Neural progenitor cell (in vitro differentiated cells): Measurements from ENCODE around the gene OR56A4. TPM values are rescaled to one million over a fixed set of nuclear protein-coding genes. Genes with fewer than 3 reads are reported as not detected.

Source experiments
- DNase-seq: peaks from one replicate; pipeline ENCODE4 v3.0.0-alpha.2; 2016; ENCODE audit warnings: low spot score
- H2AFZ ChIP-seq: fragments of 200-600 bp; sonication (generic); replicated peaks from 2 replicates; pipeline ENCODE4 v1.6.1; 2016; ENCODE audit warnings: antibody characterized with exemption
- H3F3A ChIP-seq: fragments of 200-600 bp; sonication (generic); 2 replicates; pipeline ENCODE4 v1.6.1; 2016; ENCODE audit warnings: antibody characterized with exemption, low read depth
- H3K27ac ChIP-seq: fragments of 200-600 bp; sonication (generic); 2 replicates; pipeline ENCODE4 v1.5.1; 2016; ENCODE audit warnings: mild to moderate bottlenecking
- H3K27me3 ChIP-seq: fragments of 200-600 bp; sonication (generic); 2 replicates; pipeline ENCODE4 v1.6.1; 2016; ENCODE audit warnings: mild to moderate bottlenecking, moderate library complexity
- H3K36me3 ChIP-seq: fragments of 200-600 bp; sonication (generic); 2 replicates; pipeline ENCODE4 v1.5.1; 2016
- H3K4me1 ChIP-seq: fragments of 200-600 bp; sonication (generic); 2 replicates; pipeline ENCODE4 v1.6.1; 2016; ENCODE audit warnings: mixed run types
- H3K4me2 ChIP-seq: fragments of 200-600 bp; sonication (generic); 2 replicates; pipeline ENCODE4 v1.6.1; 2016
- H3K4me3 ChIP-seq: fragments of 200-600 bp; sonication (generic); 2 replicates; pipeline ENCODE4 v1.5.1; 2016
- H3K79me2 ChIP-seq: fragments of 200-600 bp; sonication (generic); 2 replicates; pipeline ENCODE4 v1.6.1; 2016; ENCODE audit warnings: low read depth
- H3K9ac ChIP-seq: fragments of 200-600 bp; sonication (generic); 2 replicates; pipeline ENCODE4 v1.6.1; 2016
- H3K9me3 ChIP-seq: fragments of 200-600 bp; sonication (generic); 2 replicates; pipeline ENCODE4 v1.5.1; 2016; ENCODE audit warnings: low read depth
- H4K20me1 ChIP-seq: fragments of 200-600 bp; sonication (generic); 2 replicates; pipeline ENCODE4 v1.6.1; 2016; ENCODE audit warnings: low read depth
- H3K27ac Mint-ChIP-seq: 3 replicates; pipeline ENCODE4 v1.8.0; 2021; ENCODE audit warnings: mixed read lengths
- H3K27me3 Mint-ChIP-seq: 2 replicates; pipeline ENCODE4 v1.8.0; 2022; ENCODE audit warnings: low read depth, mild to moderate bottlenecking, inconsistent platforms, moderate library complexity, mixed read lengths; ENCODE audit not compliant: insufficient read depth
- H3K36me3 Mint-ChIP-seq: 3 replicates; pipeline ENCODE4 v1.8.0; 2021; ENCODE audit warnings: mixed read lengths
- H3K4me1 Mint-ChIP-seq: 3 replicates; pipeline ENCODE4 v1.8.0; 2021; ENCODE audit warnings: mixed read lengths
- H3K4me3 Mint-ChIP-seq: 3 replicates; pipeline ENCODE4 v1.8.0; 2021; ENCODE audit warnings: mild to moderate bottlenecking, moderate library complexity, mixed read lengths
- H3K9me3 Mint-ChIP-seq: 3 replicates; pipeline ENCODE4 v1.8.0; 2020; ENCODE audit warnings: mixed read lengths
- CTCF ChIP-seq: fragments of 200-600 bp; sonication (generic); IDR thresholded peaks from 2 replicates; pipeline ENCODE4 v1.5.1; 2017; ENCODE audit warnings: antibody characterized with exemption, mild to moderate bottlenecking
- EZH2 ChIP-seq: fragments of 200-600 bp; sonication (generic); IDR thresholded peaks from 2 replicates; pipeline ENCODE4 v1.6.1; 2017; ENCODE audit warnings: antibody characterized with exemption, mild to moderate bottlenecking, moderate library complexity
- EZH2phosphoT487 ChIP-seq: fragments of 200-600 bp; sonication (generic); IDR thresholded peaks from 2 replicates; pipeline ENCODE4 v1.6.1; 2017; ENCODE audit warnings: antibody characterized with exemption
- small RNA-seq: library from RNA; depleted of rRNA; stranded (forward); fragments of <200 nt; gene quantifications from one replicate; pipeline ENCODE3, GENCODE V24; 2015
- total RNA-seq: library from RNA; depleted of rRNA; stranded (reverse); fragments of >200 nt; gene quantifications from 2 replicates; pipeline ENCODE4 v1.2.3, GENCODE V29; 2015; ENCODE audit warnings: low replicate concordance

The OR56A4 gene
- total RNA-seq, 1 donor from 2014 or later: 0.30 TPM

GRCh38 chr11:5955586-5955985, 51.2 kb downstream of the OR56A4 start:
- no peaks in the 10 kb centered on the region for H3K4me1 ChIP-seq
- Mint-ChIP-seq H3K4me1 (no peaks in the 10 kb centered on the region), H3K4me3 (no peak overlapping the region), H3K9me3 (peaks cover 10% of the 10 kb centered on the region), H3K27ac (no peak overlapping the region), H3K36me3 (no peaks in the 10 kb centered on the region), H3K27me3 (no peaks in the 10 kb centered on the region)
- H3K4me2 ChIP-seq: no peak overlapping the region
- H3K27me3 ChIP-seq: no peaks in the 10 kb centered on the region
- TF ChIP-seq EZH2 (no peak), EZH2phosphoT487 (no peak), CTCF (no peak)
- H3K27ac ChIP-seq: no peak overlapping the region
- H2AFZ ChIP-seq: no peak overlapping the region
- no peaks in the 10 kb centered on the region for H3K36me3 ChIP-seq
- H4K20me1 ChIP-seq: no peaks in the 10 kb centered on the region
- H3F3A ChIP-seq: no peaks in the 10 kb centered on the region
- H3K9ac ChIP-seq: no peak overlapping the region
- H3K4me3 ChIP-seq: no peak overlapping the region
- H3K79me2 ChIP-seq: no peaks in the 10 kb centered on the region
- DNase-seq: no peak
- no peaks in the 10 kb centered on the region for H3K9me3 ChIP-seq

Small RNAs within 50 kb of the gene (small RNA-seq; reads per million reads assigned to genes)
- gene RNA5SP329: not detected

Other genes starting within 250 kb of the OR56A4 start
- not detected in 2 replicates for gene OR52N5, start 223.6 kb downstream of the OR56A4 start, total RNA-seq
- gene OR52N1, start 215.7 kb downstream of the OR56A4 start, total RNA-seq: 0.12 TPM in 1 of 2 replicates, not detected in the other
- not detected in 2 replicates for gene OR52N2, start 198.0 kb downstream of the OR56A4 start, total RNA-seq
- gene OR52E6, start 165.0 kb downstream of the OR56A4 start, total RNA-seq: not detected in 2 replicates
- gene OR52E8, start 149.3 kb downstream of the OR56A4 start, total RNA-seq: 0.46 TPM in 1 of 2 replicates, not detected in the other
- gene OR52E4, start 126.3 kb downstream of the OR56A4 start, total RNA-seq: not detected in 2 replicates
- not detected in 2 replicates for gene OR52E5, start 113.7 kb downstream of the OR56A4 start, total RNA-seq
- not detected in 2 replicates for gene OR56A3, start 64.7 kb downstream of the OR56A4 start, total RNA-seq
- gene OR56A5, start 38.5 kb downstream of the OR56A4 start, total RNA-seq: 0.40 TPM in 1 of 2 replicates, not detected in the other
- gene OR52L1, start 20.0 kb downstream of the OR56A4 start, total RNA-seq: 2.3 TPM in 1 of 2 replicates, not detected in the other
- gene OR56A1, start 23.8 kb upstream of the OR56A4 start, total RNA-seq: 0.87 and 1.8 TPM in 2 replicates
- gene OR56B4, start 100.7 kb upstream of the OR56A4 start, total RNA-seq: not detected in 2 replicates
- gene OR52B2, start 163.4 kb upstream of the OR56A4 start, total RNA-seq: not detected in 2 replicates
- not detected in 2 replicates for gene OR52W1, start 192.3 kb upstream of the OR56A4 start, total RNA-seq
- not detected in 2 replicates for gene C11orf42, start 198.6 kb upstream of the OR56A4 start, total RNA-seq
- 12.0 and 38.7 TPM in 2 replicates for gene FHIP1B, start 227.7 kb upstream of the OR56A4 start, total RNA-seq
- gene CNGA4, start 232.1 kb upstream of the OR56A4 start, total RNA-seq: 0.15 TPM in 1 of 2 replicates, not detected in the other